GM21515 (cell line): ENCODE data around the gene UNC119.
"Not testable (repeated sequence)": the region's sequence is repeated elsewhere in the genome, so short reads cannot be mapped to it uniquely, and the experiment has no call there.

Experiments used
- ATAC-seq: cut with Tn5 transposase; IDR thresholded peaks from one replicate; pipeline ENCODE4 v1.9.1; 2021; ENCODE audit not compliant: unreplicated experiment

UNC119 gene

GRCh38 chr17:28552176-28552999 is at the start of gene UNC119:
UNC119 (minus strand) TSS chr17:28552624; CDS start chr17:28552557, 67 bp downstream.
- peak; percentile 63 for ATAC-seq

GRCh38 chr17:28599311-28600184 is 47.1 kb upstream of the UNC119 start:
- peak; percentile 44 for ATAC-seq

- peak; percentile 72 for ATAC-seq
These were observed 46.4 kb upstream of the UNC119 start, which contains the start of gene SPAG5 for GRCh38 chr17:28598799-28599310. SPAG5 (minus strand) TSS chr17:28599025; CDS start chr17:28598946, 79 bp downstream.

GRCh38 chr17:28598389-28598788 is 46.0 kb upstream of the UNC119 start:
- ATAC-seq = no peak

GRCh38 chr17:28597606-28598383 is 45.4 kb upstream of the UNC119 start:
- no peak for ATAC-seq

GRCh38 chr17:28592260-28592659 is 39.8 kb upstream of the UNC119 start:
- no peak for ATAC-seq

- ATAC-seq = no peak
These were observed 33.4 kb upstream of the UNC119 start for GRCh38 chr17:28585851-28586250.

- ATAC-seq = no peak
These were observed 32.0 kb upstream of the UNC119 start for GRCh38 chr17:28584434-28584833.

GRCh38 chr17:28582513-28582912 is 30.1 kb upstream of the UNC119 start:
- no peak for ATAC-seq

GRCh38 chr17:28580959-28581358 is 28.5 kb upstream of the UNC119 start:
- no peak for ATAC-seq

- no peak for ATAC-seq
These were observed 27.1 kb upstream of the UNC119 start for GRCh38 chr17:28579526-28579925.

GRCh38 chr17:28578246-28579195 is 26.1 kb upstream of the UNC119 start:
- ATAC-seq = no peak

- ATAC-seq = no peak
These were observed 25.0 kb upstream of the UNC119 start for GRCh38 chr17:28577466-28577824.

GRCh38 chr17:28576758-28577465 is 24.5 kb upstream of the UNC119 start, which contains the start of gene ALDOC:
ALDOC (minus strand) TSS chr17:28576895; CDS start chr17:28575532, 1,363 bp downstream.
- peak; percentile 77 for ATAC-seq

GRCh38 chr17:28576016-28576415 is 23.6 kb upstream of the UNC119 start:
- not testable (repeated sequence) for ATAC-seq

GRCh38 chr17:28575126-28575795 is 22.8 kb upstream of the UNC119 start:
- no peak for ATAC-seq

- no peak for ATAC-seq
These were observed 22.1 kb upstream of the UNC119 start for GRCh38 chr17:28574526-28574925.

- no peak for ATAC-seq
These were observed 21.6 kb upstream of the UNC119 start for GRCh38 chr17:28573966-28574480.
